Lower lobe of right lung (tissue), 2 donors: ENCODE measurements around the gene RNF222. TPM values are rescaled to one million over a fixed set of nuclear protein-coding genes. Genes with fewer than 3 reads are reported as not detected.

Experiments used
- ATAC-seq, 2 donors: fragments of 200-7000 bp; cut with Tn5 transposase; one replicate each; pipeline ENCODE4 v1.9.1; 2020 to 2022; ENCODE audit warnings: mild to moderate bottlenecking in 2 of 2, moderate library complexity in 2 of 2
- DNase-seq: peaks from one replicate; pipeline ENCODE4 v3.0.0-alpha.2; 2020
- H3K27ac ChIP-seq: fragments of 200-600 bp; one replicate; pipeline ENCODE4 v1.8.0; 2022
- H3K27me3 ChIP-seq: fragments of 200-600 bp; one replicate; pipeline ENCODE4 v1.8.0; 2022; ENCODE audit warnings: low read depth
- H3K36me3 ChIP-seq: fragments of 200-600 bp; one replicate; pipeline ENCODE4 v1.8.0; 2022; ENCODE audit warnings: mild to moderate bottlenecking
- H3K4me1 ChIP-seq: fragments of 200-600 bp; one replicate; pipeline ENCODE4 v1.8.0; 2022
- H3K4me3 ChIP-seq: fragments of 200-600 bp; one replicate; pipeline ENCODE4 v1.8.0; 2022; ENCODE audit warnings: mild to moderate bottlenecking
- H3K9me3 ChIP-seq: fragments of 200-600 bp; one replicate; pipeline ENCODE4 v1.8.0; 2022
- intact Hi-C: fragments of 100-400 bp; cut with DNase I; formaldehyde crosslinking; loops from one replicate; pipeline ENCODE4 v1.11.0; 2022
- total RNA-seq: library from RNA; stranded (reverse); fragmentation: NEBNext Ultra II Directional; extraction: Animal tissue kit (Norgen Biotek cat#: 25700); gene quantifications from one replicate; pipeline ENCODE4 v1.2.1, GENCODE V29; 2021
- TF ChIP-seq, protein P1 (sequence below): fragments of 200-600 bp; IDR thresholded peaks from one replicate; pipeline ENCODE4 v1.8.0; 2022; ENCODE audit warnings: antibody characterized with exemption, mild to moderate bottlenecking
- donor health status: DM: no; HTN: yes; CAD: no; lungs with severe emphysema.

RNF222 gene
- total RNA-seq, 1 donor from 2014 or later = not detected

GRCh38 chr17:8369944-8370343, 27.7 kb downstream of the RNF222 start:
- peaks cover 13% of the 10 kb centered on the region for H3K4me1 ChIP-seq
- ATAC-seq (peak in 1 of 2 donors; percentile 24), DNase-seq (no peak)
- no peak overlapping the region for H3K27ac ChIP-seq
- H3K9me3 ChIP-seq = no peaks in the 10 kb centered on the region
- H3K36me3 ChIP-seq = peaks cover 33% of the 10 kb centered on the region
- H3K4me3 ChIP-seq = no peak overlapping the region
- no peaks in the 10 kb centered on the region for H3K27me3 ChIP-seq
- intact Hi-C loops = no loop called here
- TF ChIP-seq, protein P1, sequence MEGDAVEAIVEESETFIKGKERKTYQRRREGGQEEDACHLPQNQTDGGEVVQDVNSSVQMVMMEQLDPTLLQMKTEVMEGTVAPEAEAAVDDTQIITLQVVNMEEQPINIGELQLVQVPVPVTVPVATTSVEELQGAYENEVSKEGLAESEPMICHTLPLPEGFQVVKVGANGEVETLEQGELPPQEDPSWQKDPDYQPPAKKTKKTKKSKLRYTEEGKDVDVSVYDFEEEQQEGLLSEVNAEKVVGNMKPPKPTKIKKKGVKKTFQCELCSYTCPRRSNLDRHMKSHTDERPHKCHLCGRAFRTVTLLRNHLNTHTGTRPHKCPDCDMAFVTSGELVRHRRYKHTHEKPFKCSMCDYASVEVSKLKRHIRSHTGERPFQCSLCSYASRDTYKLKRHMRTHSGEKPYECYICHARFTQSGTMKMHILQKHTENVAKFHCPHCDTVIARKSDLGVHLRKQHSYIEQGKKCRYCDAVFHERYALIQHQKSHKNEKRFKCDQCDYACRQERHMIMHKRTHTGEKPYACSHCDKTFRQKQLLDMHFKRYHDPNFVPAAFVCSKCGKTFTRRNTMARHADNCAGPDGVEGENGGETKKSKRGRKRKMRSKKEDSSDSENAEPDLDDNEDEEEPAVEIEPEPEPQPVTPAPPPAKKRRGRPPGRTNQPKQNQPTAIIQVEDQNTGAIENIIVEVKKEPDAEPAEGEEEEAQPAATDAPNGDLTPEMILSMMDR = no peak

- intact Hi-C loops = no loop called here
- Histone ChIP-seq H3K27me3 (no peaks in the 10 kb centered on the region), H3K9me3 (no peaks in the 10 kb centered on the region), H3K36me3 (peaks cover 37% of the 10 kb centered on the region), H3K4me1 (peaks cover 9% of the 10 kb centered on the region), H3K27ac (no peak overlapping the region), H3K4me3 (no peak overlapping the region)
- DNase-seq = no peak
- TF ChIP-seq, protein P1 = no peak
- ATAC-seq = no peak
Measured at GRCh38 chr17:8368193-8368592, 29.4 kb downstream of the RNF222 start.

- H3K27ac ChIP-seq = no peak overlapping the region
Measured at GRCh38 chr17:8366231-8366630, 31.4 kb downstream of the RNF222 start.

DNA sequence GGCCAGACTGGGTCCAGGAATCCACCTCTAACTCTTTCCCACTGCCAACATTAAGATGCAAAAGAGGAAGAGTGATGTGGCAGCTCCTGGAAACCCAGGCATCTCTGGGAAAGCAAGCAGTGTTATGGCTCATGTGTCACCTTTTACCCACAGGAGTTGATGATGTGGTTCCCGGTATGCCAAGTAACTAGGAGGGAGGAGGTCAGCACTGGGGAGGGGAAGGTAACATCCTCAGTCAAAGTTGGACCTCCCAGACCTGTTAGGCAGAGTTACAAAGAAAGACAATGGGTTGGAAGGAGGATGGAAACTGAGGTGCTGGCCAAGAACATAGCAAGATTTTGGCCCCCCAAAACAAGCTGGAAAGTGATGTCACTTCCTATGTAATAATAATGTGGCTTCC, 32.5 kb downstream of the RNF222 start:
- Histone ChIP-seq H3K27ac (no peak overlapping the region), H3K4me3 (no peak overlapping the region), H3K27me3 (no peaks in the 10 kb centered on the region), H3K36me3 (peaks cover 25% of the 10 kb centered on the region), H3K4me1 (peaks cover 14% of the 10 kb centered on the region), H3K9me3 (no peaks in the 10 kb centered on the region)
- DNase-seq (no peak), ATAC-seq (peak; percentile 17 to 23)
- intact Hi-C loops = no loop called here
- TF ChIP-seq, protein P1 = no peak

More at GRCh38 chr17:8366231-8366630, 31.4 kb downstream of the RNF222 start:
- ATAC-seq (peak; percentile 63 to 81), DNase-seq (no peak)
- TF ChIP-seq, protein P1 = no peak
- H3K4me3 ChIP-seq = no peak overlapping the region
- peaks cover 32% of the 10 kb centered on the region for H3K36me3 ChIP-seq
- no peaks in the 10 kb centered on the region for H3K9me3 ChIP-seq
- H3K27me3 ChIP-seq = no peaks in the 10 kb centered on the region
- intact Hi-C loops = no loop called here
- H3K4me1 ChIP-seq = peaks cover 14% of the 10 kb centered on the region

DNA sequence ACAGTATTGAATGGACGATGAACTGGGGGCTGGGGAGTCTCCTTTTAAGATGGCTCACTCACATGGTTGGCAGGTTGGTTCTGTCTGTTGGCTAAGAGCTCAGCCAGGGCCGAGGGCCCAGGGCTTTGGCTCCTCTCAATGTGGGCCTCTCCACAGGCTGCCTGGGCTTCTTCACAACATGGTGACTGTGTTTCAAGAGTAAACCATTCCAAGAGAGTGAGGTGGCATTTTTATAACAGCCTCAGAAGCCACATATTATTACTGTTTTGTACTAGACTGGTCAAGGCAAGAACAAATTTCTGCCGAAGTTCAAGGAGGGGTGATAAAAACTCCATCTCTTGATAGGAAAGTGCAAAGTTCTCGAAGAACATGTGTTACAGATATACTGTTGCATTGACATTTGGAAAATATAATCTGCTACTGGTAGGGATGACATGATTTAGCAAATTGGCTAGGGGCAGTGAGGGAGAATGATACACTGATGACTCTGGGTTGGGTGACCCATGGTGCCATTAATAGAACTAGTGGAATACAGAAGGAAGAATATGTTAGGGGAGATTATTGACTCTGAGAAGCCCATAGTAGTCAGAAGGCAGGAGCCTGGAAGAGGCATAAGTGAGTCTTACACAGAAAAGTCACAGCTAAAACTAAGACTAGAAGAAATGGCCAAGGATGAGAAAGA, 34.8 kb downstream of the RNF222 start:
- TF ChIP-seq, protein P1 = no peak
- Histone ChIP-seq H3K4me1 (peaks cover 14% of the 10 kb centered on the region), H3K27me3 (no peaks in the 10 kb centered on the region), H3K27ac (no peak overlapping the region), H3K4me3 (no peak overlapping the region), H3K36me3 (peaks cover 4% of the 10 kb centered on the region), H3K9me3 (no peaks in the 10 kb centered on the region)
- intact Hi-C loops = no loop called here
- no peak for ATAC-seq
- DNase-seq = no peak
